Endothelial cell (in vitro differentiated cells): ENCODE results near the gene SMIM30. TPM values are rescaled to one million over a fixed set of nuclear protein-coding genes. Genes with fewer than 3 reads are reported as not detected.
"Not testable (repeated sequence)": the region's sequence is repeated elsewhere in the genome, so short reads cannot be mapped to it uniquely, and the experiment has no call there.

ENCODE experiments used
- DNase-seq: peaks from one replicate; pipeline ENCODE4 v3.0.0; 2021; ENCODE audit warnings: low spot score
- H3K27ac Mint-ChIP-seq: one replicate; pipeline ENCODE4 v1.8.0; 2021; ENCODE audit warnings: mixed read lengths, inconsistent platforms; ENCODE audit not compliant: unreplicated experiment
- H3K27me3 Mint-ChIP-seq: one replicate; pipeline ENCODE4 v1.8.0; 2021; ENCODE audit warnings: mild to moderate bottlenecking, moderate library complexity, mixed read lengths, inconsistent platforms; ENCODE audit not compliant: unreplicated experiment
- H3K36me3 Mint-ChIP-seq: one replicate; pipeline ENCODE4 v1.8.0; 2021; ENCODE audit warnings: mild to moderate bottlenecking, low read depth, mixed read lengths, inconsistent platforms; ENCODE audit not compliant: unreplicated experiment
- H3K4me1 Mint-ChIP-seq: one replicate; pipeline ENCODE4 v1.8.0; 2021; ENCODE audit warnings: mild to moderate bottlenecking, mixed read lengths, inconsistent platforms; ENCODE audit not compliant: unreplicated experiment
- H3K4me3 Mint-ChIP-seq: one replicate; pipeline ENCODE4 v1.8.0; 2021; ENCODE audit warnings: mild to moderate bottlenecking, mixed read lengths, inconsistent platforms; ENCODE audit not compliant: unreplicated experiment
- H3K9me3 Mint-ChIP-seq: one replicate; pipeline ENCODE4 v1.8.0; 2021; ENCODE audit warnings: mixed read lengths, inconsistent platforms; ENCODE audit not compliant: unreplicated experiment
- total RNA-seq: library from RNA; stranded (reverse); fragmentation: NEBNext Ultra II Directional; extraction: Animal tissue kit (Norgen Biotek cat#: 25700); gene quantifications from one replicate; pipeline ENCODE4 v1.2.1, GENCODE V29; 2021; ENCODE audit not compliant: unreplicated experiment
- TF ChIP-seq, protein P1 (sequence below): fragments of 200-600 bp; sonication (generic); IDR thresholded peaks from one replicate; pipeline ENCODE4 v1.5.0; 2021; ENCODE audit warnings: antibody characterized with exemption; ENCODE audit not compliant: unreplicated experiment

SMIM30 gene
- total RNA-seq, 1 donor from 2014 or later, result 36.1 TPM

- H3K4me3 Mint-ChIP-seq, result no peak overlapping the region
- TF ChIP-seq, protein P1, sequence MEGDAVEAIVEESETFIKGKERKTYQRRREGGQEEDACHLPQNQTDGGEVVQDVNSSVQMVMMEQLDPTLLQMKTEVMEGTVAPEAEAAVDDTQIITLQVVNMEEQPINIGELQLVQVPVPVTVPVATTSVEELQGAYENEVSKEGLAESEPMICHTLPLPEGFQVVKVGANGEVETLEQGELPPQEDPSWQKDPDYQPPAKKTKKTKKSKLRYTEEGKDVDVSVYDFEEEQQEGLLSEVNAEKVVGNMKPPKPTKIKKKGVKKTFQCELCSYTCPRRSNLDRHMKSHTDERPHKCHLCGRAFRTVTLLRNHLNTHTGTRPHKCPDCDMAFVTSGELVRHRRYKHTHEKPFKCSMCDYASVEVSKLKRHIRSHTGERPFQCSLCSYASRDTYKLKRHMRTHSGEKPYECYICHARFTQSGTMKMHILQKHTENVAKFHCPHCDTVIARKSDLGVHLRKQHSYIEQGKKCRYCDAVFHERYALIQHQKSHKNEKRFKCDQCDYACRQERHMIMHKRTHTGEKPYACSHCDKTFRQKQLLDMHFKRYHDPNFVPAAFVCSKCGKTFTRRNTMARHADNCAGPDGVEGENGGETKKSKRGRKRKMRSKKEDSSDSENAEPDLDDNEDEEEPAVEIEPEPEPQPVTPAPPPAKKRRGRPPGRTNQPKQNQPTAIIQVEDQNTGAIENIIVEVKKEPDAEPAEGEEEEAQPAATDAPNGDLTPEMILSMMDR, result no peak
- no peaks in the 10 kb centered on the region for H3K9me3 Mint-ChIP-seq
- DNase-seq, result no peak
- no peak overlapping the region for H3K27ac Mint-ChIP-seq
- H3K27me3 Mint-ChIP-seq, result no peaks in the 10 kb centered on the region
- no peaks in the 10 kb centered on the region for H3K36me3 Mint-ChIP-seq
- H3K4me1 Mint-ChIP-seq, result no peaks in the 10 kb centered on the region
Observed at GRCh38 chr7:113125728-113126127, 7.4 kb upstream of the SMIM30 start.

DNA sequence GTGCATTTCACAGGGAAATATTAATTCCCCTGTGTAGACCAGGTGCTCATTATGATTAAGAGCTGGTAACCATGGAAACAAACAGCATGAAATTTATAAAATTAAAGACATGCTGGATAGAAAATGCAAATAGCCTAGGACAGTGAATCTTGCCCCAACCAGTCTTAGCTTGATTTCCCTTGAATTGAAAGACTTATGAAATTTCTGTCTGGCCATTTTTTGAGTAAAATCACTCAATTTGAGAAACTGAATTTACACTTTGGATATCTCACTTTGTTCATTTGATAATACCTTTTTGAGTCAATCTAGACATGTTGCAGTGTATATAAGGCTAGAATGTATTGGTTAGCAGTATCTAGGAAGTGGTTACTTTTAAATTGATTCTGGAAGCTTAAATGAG lies 4.4 kb upstream of the SMIM30 start:
- Mint-ChIP-seq H3K4me3 (no peak overlapping the region), H3K27me3 (no peaks in the 10 kb centered on the region), H3K27ac (no peak overlapping the region), H3K36me3 (no peaks in the 10 kb centered on the region), H3K4me1 (peaks cover under 1% of the 10 kb centered on the region), H3K9me3 (no peaks in the 10 kb centered on the region)
- no peak for DNase-seq
- TF ChIP-seq, protein P1, result no peak

DNA sequence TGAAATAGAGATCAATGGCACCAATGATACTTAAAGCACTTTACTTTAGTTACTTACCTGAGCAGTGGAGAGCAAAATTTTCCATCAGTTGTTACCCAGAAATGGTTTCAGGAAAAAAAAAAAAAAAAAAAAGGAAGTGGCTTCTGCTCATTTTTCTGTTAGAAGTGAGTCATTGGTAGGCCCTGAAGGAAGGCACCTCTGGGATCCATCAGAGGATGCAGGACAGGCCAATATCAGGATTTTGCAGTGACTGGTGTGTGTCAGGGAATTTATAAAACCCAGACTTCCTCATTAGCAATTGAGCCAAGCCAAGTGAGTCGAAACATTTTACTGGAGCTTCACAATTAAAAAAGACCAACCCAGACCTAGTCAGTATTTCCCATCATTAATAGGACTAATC lies 2.3 kb upstream of the SMIM30 start:
- Mint-ChIP-seq H3K27me3 (no peaks in the 10 kb centered on the region), H3K27ac (no peak overlapping the region), H3K9me3 (no peaks in the 10 kb centered on the region), H3K4me1 (peaks cover 5% of the 10 kb centered on the region), H3K4me3 (no peak overlapping the region), H3K36me3 (no peaks in the 10 kb centered on the region)
- no peak for DNase-seq
- TF ChIP-seq, protein P1, result no peak

DNA sequence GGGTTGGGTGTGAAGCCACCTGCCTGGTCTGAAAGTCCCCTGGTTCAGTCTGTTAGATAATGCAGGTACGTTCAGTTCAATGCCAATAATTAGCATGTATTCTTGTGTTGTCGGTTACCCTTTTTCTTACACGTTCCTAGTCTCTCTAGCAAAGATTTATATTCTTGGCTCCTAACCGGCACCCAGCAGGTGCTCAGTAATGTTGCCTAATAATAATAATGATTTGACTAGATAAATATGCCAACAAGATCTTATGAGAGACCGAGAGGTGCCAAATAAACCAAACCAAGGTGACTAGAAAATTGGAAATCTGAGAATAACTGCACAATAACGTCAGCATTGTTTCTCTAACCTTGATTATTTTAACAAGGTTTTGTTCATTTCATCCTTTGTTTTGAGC lies 1.1 kb upstream of the SMIM30 start:
- Mint-ChIP-seq H3K4me3 (no peak overlapping the region), H3K4me1 (peaks cover 5% of the 10 kb centered on the region), H3K27me3 (no peaks in the 10 kb centered on the region), H3K9me3 (no peaks in the 10 kb centered on the region), H3K36me3 (no peaks in the 10 kb centered on the region), H3K27ac (no peak overlapping the region)
- DNase-seq, result no peak
- TF ChIP-seq, protein P1, result no peak

DNA sequence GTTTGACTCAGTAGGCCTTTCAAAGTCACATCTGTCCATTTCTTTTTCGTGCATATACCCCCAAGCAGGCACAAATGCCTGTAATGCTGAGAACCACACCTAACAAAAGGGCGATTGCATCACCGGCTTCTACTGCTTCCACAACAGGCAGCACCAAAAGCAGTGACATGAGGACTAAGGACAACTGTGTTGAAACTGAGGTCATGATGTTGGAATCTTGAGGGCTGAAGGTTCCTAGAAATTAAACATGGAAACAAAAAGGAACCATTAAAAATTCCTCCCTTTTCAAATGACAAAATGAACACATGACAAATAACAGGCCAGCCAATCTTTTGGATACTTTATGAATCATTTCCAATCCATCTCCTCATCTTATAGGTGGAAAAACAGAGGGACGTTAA lies 980 bp downstream of the SMIM30 start:
- not testable (repeated sequence) for H3K27me3 Mint-ChIP-seq, DNase-seq, H3K36me3 Mint-ChIP-seq, H3K4me1 Mint-ChIP-seq, H3K9me3 Mint-ChIP-seq
- H3K27ac Mint-ChIP-seq, result peak overlapping the region; percentile 88
- H3K4me3 Mint-ChIP-seq, result peak overlapping the region; percentile 94

DNA sequence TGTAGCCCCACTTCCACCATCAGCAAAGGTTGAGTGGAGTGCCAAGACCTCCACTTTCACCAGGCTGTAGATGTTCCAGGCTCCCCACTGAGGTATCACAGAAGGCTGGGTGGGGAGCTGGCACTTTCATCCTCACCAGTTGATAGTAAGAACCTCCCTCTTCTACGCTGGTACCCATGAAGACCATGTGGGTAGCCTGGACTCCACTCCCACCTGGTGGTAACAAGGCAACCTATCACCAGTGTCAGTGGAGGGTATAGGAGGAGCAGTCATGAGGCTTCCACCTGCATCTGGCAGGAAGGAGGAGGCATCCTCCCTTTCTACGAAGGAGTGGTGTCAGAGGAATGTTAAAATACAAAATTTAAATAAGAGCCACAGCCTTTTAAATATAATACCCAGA lies 4.4 kb downstream of the SMIM30 start:
- peaks cover 5% of the 10 kb centered on the region for H3K4me1 Mint-ChIP-seq
- DNase-seq, result no peak
- H3K27me3 Mint-ChIP-seq, result no peaks in the 10 kb centered on the region
- H3K4me3 Mint-ChIP-seq, result no peak overlapping the region
- H3K27ac Mint-ChIP-seq, result no peak overlapping the region
- no peaks in the 10 kb centered on the region for H3K9me3 Mint-ChIP-seq
- TF ChIP-seq, protein P1, result no peak
- no peaks in the 10 kb centered on the region for H3K36me3 Mint-ChIP-seq
